ENCODE measurements around the gene TSPAN4.

The TSPAN4 gene

GRCh38 chr11:808427-809286, 34.0 kb upstream of the TSPAN4 start:
- peak in 1 of 2 experiments; percentile 60 for DNase-seq

DNA sequence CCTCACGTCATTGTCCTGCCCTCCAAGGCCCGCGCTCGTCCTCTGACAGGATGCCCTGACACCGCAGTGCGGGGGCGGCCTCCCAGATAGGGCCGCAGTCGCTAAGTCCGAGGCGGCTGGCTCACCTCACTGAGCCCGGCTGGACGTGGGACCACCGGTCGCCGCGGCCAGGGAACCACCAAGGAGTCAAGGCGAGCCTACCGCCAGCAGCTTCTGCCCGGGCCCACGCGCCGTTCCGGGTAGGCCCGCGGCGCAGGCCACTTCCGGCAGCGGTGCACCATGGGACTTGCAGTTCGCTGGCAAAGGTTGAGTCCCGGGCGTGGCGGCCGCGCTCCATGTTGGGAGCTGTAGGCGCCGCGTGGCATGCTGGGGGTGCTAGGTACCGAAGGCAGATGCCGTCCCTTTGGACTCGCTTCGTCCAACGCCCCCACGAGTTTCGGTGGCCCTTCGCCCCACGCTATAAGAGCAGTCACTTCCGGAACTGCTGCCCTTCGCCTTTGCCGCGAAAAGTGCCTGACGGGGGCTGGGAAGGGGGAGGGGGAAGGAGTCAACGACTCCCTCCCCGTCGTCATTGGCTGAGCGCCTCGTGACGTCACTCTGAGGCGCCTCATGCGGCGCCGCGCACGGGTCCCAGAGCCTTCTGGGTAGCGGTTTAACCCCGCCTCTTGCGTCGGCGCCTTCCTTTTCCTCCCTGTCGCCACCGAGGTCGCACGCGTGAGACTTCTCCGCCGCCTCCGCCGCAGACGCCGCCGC, 33.2 kb upstream of the TSPAN4 start, which contains the start of gene RPLP2:
Gene RPLP2 (plus strand): TSS at position 681 of the 753 bp plus-strand sequence. CDS start 268 bp downstream, outside the sequence.
- DNase-seq = peak; percentile 98

DNA sequence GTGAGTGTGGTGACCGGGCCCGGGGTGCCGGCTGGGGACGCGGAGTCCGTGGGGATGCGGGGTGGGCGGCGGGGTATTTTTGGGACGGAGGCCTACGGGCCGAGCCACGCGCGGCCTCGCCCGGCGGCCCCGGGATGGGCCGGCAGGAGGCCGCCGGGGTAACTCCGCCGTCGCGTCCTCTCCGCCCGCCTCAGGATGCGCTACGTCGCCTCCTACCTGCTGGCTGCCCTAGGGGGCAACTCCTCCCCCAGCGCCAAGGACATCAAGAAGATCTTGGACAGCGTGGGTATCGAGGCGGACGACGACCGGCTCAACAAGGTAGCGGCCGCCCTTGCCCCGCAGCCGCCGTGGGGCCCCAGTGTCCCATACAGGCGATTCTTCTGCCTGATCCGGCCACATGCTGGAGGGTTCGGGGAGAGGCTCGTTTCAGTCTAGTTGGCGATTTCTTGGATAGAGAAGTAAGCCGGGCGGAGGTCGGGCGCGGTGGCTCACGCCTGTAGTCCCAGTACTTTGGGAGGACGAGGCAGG, 32.5 kb upstream of the TSPAN4 start:
- no peak for DNase-seq

DNA sequence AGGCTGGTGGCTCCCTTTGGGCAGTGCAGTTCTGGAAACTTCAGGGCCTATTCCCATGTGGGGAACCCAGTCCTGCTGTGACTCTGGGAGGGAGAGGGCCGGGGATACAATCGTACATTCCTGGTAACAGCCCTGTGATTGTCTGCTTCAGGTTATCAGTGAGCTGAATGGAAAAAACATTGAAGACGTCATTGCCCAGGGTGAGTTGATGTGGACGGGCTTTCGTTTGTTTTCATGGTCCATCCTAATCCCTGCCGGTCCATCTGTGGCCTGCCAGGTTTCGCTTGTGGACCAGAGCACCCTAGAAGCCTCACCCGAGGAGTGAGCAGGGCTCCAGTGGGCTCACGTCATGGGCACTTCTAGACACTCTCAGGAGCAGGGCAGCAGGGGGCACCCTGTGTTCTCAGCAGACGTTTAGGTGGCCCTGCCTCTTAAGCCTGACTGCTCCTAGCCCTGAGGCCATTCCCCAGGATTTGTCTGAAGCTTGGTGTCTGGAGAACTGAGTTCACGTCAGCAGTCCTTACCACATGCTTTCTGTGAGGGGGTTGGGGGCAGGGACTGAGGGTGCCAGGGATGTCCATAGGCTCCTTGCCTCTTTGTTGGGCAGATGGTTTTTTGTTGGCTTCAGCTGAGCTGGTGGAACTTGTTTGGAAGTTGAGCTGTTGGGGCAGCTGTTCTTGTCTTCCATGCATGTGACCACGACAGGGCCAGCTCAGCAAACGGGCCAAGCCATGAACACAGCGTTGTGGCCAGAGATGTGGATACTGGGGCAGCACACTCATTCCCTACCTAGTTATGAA, 31.0 kb upstream of the TSPAN4 start:
- no peak for DNase-seq

DNA sequence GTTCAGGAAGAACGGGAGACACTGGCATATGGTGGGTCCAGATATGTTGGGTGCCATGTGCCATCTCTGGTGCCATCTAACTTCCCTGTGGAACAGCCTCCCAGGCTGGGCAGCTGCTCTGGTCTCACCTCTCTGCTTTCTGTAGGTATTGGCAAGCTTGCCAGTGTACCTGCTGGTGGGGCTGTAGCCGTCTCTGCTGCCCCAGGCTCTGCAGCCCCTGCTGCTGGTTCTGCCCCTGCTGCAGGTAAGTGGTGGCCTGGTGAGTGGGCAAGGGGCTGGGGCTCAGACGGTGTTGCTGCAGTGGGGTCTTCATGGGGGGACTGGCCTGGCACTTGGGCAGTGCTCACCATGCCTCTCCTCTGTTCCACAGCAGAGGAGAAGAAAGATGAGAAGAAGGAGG, 30.3 kb upstream of the TSPAN4 start:
- no peak for DNase-seq

GRCh38 chr11:813072-813455, 29.6 kb upstream of the TSPAN4 start:
- no peak for DNase-seq

- no peak for DNase-seq
Measured at GRCh38 chr11:813456-814096, 29.1 kb upstream of the TSPAN4 start.

GRCh38 chr11:815675-816432, 26.8 kb upstream of the TSPAN4 start:
- DNase-seq = no peak

DNA sequence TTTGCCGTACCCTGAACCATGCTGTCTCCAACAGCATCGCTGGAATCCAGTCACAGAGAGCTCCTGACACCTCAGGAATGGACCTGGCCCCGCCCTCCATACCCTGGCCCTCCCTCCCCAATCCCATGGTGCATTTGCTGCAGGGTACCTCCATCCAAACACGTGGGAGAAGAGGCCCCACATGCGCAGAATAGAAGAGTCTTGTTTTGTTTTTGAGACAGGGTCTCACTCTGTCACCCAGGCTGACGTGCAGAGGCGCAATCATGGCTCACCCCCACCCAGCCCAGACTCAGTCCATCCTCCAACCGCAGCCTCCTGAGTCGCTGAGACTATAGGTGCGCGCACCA, 26.2 kb upstream of the TSPAN4 start:
- no peak for DNase-seq

- no peak for DNase-seq
Measured at GRCh38 chr11:818396-819128, 24.1 kb upstream of the TSPAN4 start, which contains the start of gene PNPLA2. Gene PNPLA2, plus strand, starts transcription at chr11:818914. Its CDS starts 805 bp downstream, at chr11:819719.

- DNase-seq = peak; percentile 92 to 94
Measured at GRCh38 chr11:819129-819931, 23.3 kb upstream of the TSPAN4 start.

- DNase-seq = peak; percentile 93 to 94
Measured at GRCh38 chr11:819943-820649, 22.6 kb upstream of the TSPAN4 start.

- DNase-seq = no peak
Measured at GRCh38 chr11:820655-821511, 21.8 kb upstream of the TSPAN4 start.

DNA sequence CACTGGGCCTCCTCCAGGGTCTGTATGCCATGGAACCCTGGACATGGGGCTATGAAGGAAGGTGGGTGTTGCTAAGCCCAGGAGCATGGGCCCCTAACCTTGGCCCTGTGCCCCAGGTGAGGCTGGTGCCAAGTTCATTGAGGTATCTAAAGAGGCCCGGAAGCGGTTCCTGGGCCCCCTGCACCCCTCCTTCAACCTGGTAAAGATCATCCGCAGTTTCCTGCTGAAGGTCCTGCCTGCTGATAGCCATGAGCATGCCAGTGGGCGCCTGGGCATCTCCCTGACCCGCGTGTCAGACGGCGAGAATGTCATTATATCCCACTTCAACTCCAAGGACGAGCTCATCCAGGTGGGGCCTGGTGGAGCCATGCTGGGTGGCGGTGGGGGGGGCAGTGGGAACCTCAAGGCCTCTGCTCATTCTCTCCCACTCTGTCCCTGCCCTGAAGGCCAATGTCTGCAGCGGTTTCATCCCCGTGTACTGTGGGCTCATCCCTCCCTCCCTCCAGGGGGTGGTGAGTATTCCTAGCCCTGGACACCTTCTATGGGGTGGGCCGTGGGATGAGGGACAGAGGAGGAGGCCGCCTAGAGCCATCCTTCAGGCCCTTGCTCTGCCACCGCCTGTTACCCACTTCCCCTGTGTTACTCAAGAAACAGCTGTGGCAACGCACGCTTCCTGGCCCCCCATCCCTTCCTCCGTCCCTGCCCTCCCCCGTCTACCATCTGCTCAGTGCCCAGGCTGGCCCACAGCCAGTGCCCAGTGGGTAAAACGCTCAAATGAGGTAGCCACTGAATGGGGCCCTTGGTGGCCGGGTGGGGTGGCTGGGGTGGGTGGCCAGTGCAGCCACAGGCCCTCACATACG, 20.9 kb upstream of the TSPAN4 start:
- no peak for DNase-seq

GRCh38 chr11:823441-824291, 19.0 kb upstream of the TSPAN4 start:
- DNase-seq = no peak

GRCh38 chr11:824292-824880, 18.3 kb upstream of the TSPAN4 start:
- DNase-seq = no peak

All from activated CD4-positive, alpha-beta T cell treated with anti-CD3 and anti-CD28 coated beads, Interleukin-2, amount 50 U/mL, for 48 hours (primary cell).